Measurements from ENCODE around the gene PITPNC1.

GRCh38 chr17:67707442-67707841, 330.4 kb downstream of the PITPNC1 start:
- TF ChIP-seq CTCF (conservative IDR thresholded peaks at IDR 0.05 in 1 of 2, IDR thresholded peaks at IDR 0.05 in 1 of 2; ENCODE audit: low read depth in 1 of 2, low read length in 2 of 2) (no peak), EZH2 (IDR thresholded peaks at IDR 0.05; ENCODE audit: low read length, missing control alignments) (no peak)

All from fibroblast of lung (primary cell).